H9 (cell line): ENCODE measurements around the gene SULT2B1. TPM values are rescaled to one million over a fixed set of nuclear protein-coding genes. Genes with fewer than 3 reads are reported as not detected.
A peak's percentile ranks its signal among the peaks of the same experiment; 100 is the strongest.

Experiments used
- DNase-seq: peaks from one replicate; pipeline ENCODE4 v3.0.0-alpha.2; 2017
- H2AFZ ChIP-seq: one replicate; pipeline ENCODE4 v1.6.1; 2013; ENCODE audit warnings: mild to moderate bottlenecking, low read length, control low read depth, moderate library complexity
- H2AK5ac ChIP-seq: 2 replicates; pipeline ENCODE4 v1.6.1; 2013; ENCODE audit warnings: low read length, control low read depth, mixed read lengths; ENCODE audit not compliant: insufficient read length
- H2BK120ac ChIP-seq: one replicate; pipeline ENCODE4 v1.6.1; 2013; ENCODE audit warnings: low read depth, mild to moderate bottlenecking, low read length, control low read depth, inconsistent platforms; ENCODE audit not compliant: poor library complexity, severe bottlenecking
- H2BK12ac ChIP-seq: 2 replicates; pipeline ENCODE4 v1.6.1; 2013; ENCODE audit warnings: low read length, control low read depth, mixed read lengths, low read depth; ENCODE audit not compliant: insufficient read length
- H2BK15ac ChIP-seq: 2 replicates; pipeline ENCODE4 v1.6.1; 2013; ENCODE audit warnings: low read depth, low read length, control low read depth
- H2BK20ac ChIP-seq: one replicate; pipeline ENCODE4 v1.6.1; 2013; ENCODE audit warnings: low read depth, mild to moderate bottlenecking, low read length, control low read depth, inconsistent platforms; ENCODE audit not compliant: poor library complexity, severe bottlenecking
- H2BK5ac ChIP-seq: 2 replicates; pipeline ENCODE4 v1.6.1; 2013; ENCODE audit warnings: low read length, control low read depth, mixed read lengths; ENCODE audit not compliant: insufficient read length
- H3K14ac ChIP-seq: 2 replicates; pipeline ENCODE4 v1.6.1; 2013; ENCODE audit warnings: low read length, control low read depth; ENCODE audit not compliant: insufficient read depth
- H3K18ac ChIP-seq: 2 replicates; pipeline ENCODE4 v1.6.1; 2013; ENCODE audit warnings: low read depth, mild to moderate bottlenecking, mixed read lengths, low read length, control low read depth; ENCODE audit not compliant: insufficient read length
- H3K23ac ChIP-seq: 2 replicates; pipeline ENCODE4 v1.6.1; 2013; ENCODE audit warnings: low read length, control low read depth, mixed read lengths, low read depth; ENCODE audit not compliant: insufficient read length
- H3K23me2 ChIP-seq: 2 replicates; pipeline ENCODE4 v1.6.1; 2013; ENCODE audit warnings: low read depth, mild to moderate bottlenecking, mixed read lengths, low read length, control low read depth; ENCODE audit not compliant: insufficient read length, poor library complexity, severe bottlenecking
- H3K27ac ChIP-seq: 2 replicates; pipeline ENCODE4 v1.5.1; 2013; ENCODE audit warnings: low read length, control low read depth, mixed read lengths, low read depth; ENCODE audit not compliant: insufficient read length
- H3K27me3 ChIP-seq: 2 replicates; pipeline ENCODE4 v1.6.1; 2013; ENCODE audit warnings: low read length, control low read depth, inconsistent platforms; ENCODE audit not compliant: insufficient read depth
- H3K4ac ChIP-seq: 2 replicates; pipeline ENCODE4 v1.6.1; 2013; ENCODE audit warnings: low read depth, mild to moderate bottlenecking, control low read depth, inconsistent platforms, low read length, moderate library complexity
- H3K4me1 ChIP-seq: 2 replicates; pipeline ENCODE4 v1.6.1; 2013; ENCODE audit warnings: low read length, control low read depth, inconsistent platforms; ENCODE audit not compliant: insufficient read depth
- H3K4me2 ChIP-seq: 2 replicates; pipeline ENCODE4 v1.6.1; 2013; ENCODE audit warnings: low read length, control low read depth, mixed read lengths; ENCODE audit not compliant: insufficient read length, insufficient read depth
- H3K56ac ChIP-seq: 2 replicates; pipeline ENCODE4 v1.6.1; 2013; ENCODE audit warnings: low read depth, mild to moderate bottlenecking, mixed read lengths, low read length, control low read depth; ENCODE audit not compliant: insufficient read length
- H3K79me1 ChIP-seq: 2 replicates; pipeline ENCODE4 v1.6.1; 2013; ENCODE audit warnings: low read depth, mild to moderate bottlenecking, moderate library complexity, low read length, control low read depth, inconsistent platforms; ENCODE audit not compliant: insufficient read depth, poor library complexity, severe bottlenecking
- H3K79me2 ChIP-seq: 2 replicates; pipeline ENCODE4 v1.6.1; 2013; ENCODE audit warnings: low read length, control low read depth, inconsistent platforms; ENCODE audit not compliant: insufficient read depth
- H3K9ac ChIP-seq: 2 replicates; pipeline ENCODE4 v1.6.1; 2013; ENCODE audit warnings: low read length, control low read depth, mixed read lengths; ENCODE audit not compliant: insufficient read length; ENCODE audit errors: extremely low read depth
- H3K9me3 ChIP-seq: one replicate; pipeline ENCODE4 v1.6.1; 2013; ENCODE audit warnings: low read depth, low read length, inconsistent platforms; ENCODE audit not compliant: control insufficient read depth
- H3T11ph ChIP-seq: one replicate; pipeline ENCODE4 v1.6.1; 2013; ENCODE audit warnings: mild to moderate bottlenecking, low read length, control low read depth, inconsistent platforms
- H4K20me1 ChIP-seq: one replicate; pipeline ENCODE4 v1.6.1; 2013; ENCODE audit not compliant: control insufficient read depth, insufficient read length, insufficient read depth
- H4K5ac ChIP-seq: 2 replicates; pipeline ENCODE4 v1.6.1; 2013; ENCODE audit warnings: low read depth, mild to moderate bottlenecking, mixed read lengths, low read length, control low read depth; ENCODE audit not compliant: insufficient read length
- H4K8ac ChIP-seq: replicated peaks from 2 replicates; pipeline ENCODE4 v1.6.1; 2013; ENCODE audit warnings: low read length, control low read depth, mixed read lengths, low read depth; ENCODE audit not compliant: insufficient read length
- H4K91ac ChIP-seq: 2 replicates; pipeline ENCODE4 v1.6.1; 2013; ENCODE audit warnings: low read depth, mild to moderate bottlenecking, moderate library complexity, mixed read lengths, low read length, control low read depth; ENCODE audit not compliant: insufficient read length
- H3K27ac Mint-ChIP-seq, 3 experiments: 2 replicates in 2 of 3; 3 replicates in 1 of 3; pipeline ENCODE4 v1.8.0; 2020 to 2021; ENCODE audit warnings: mixed read lengths in 3 of 3, mild to moderate bottlenecking in 1 of 3, moderate library complexity in 1 of 3
- H3K27me3 Mint-ChIP-seq: 2 replicates; pipeline ENCODE4 v1.8.0; 2021; ENCODE audit warnings: low read depth, mild to moderate bottlenecking, moderate library complexity, mixed read lengths
- H3K36me3 Mint-ChIP-seq, 3 experiments: 2 replicates in 2 of 3; 3 replicates in 1 of 3; pipeline ENCODE4 v1.8.0; 2020 to 2021; ENCODE audit warnings: low read depth in 3 of 3, mixed read lengths in 3 of 3; ENCODE audit not compliant: insufficient read depth in 1 of 3
- H3K4me1 Mint-ChIP-seq, 2 experiments: 2 replicates each; pipeline ENCODE4 v1.8.0; 2020; ENCODE audit warnings: mixed read lengths in 2 of 2
- H3K4me3 Mint-ChIP-seq, 2 experiments: 2 replicates in 1 of 2; 3 replicates in 1 of 2; pipeline ENCODE4 v1.8.0; 2020 to 2021; ENCODE audit warnings: mild to moderate bottlenecking in 2 of 2, mixed read lengths in 2 of 2, moderate library complexity in 1 of 2
- H3K9me3 Mint-ChIP-seq, 2 experiments: 2 replicates in 1 of 2; 3 replicates in 1 of 2; pipeline ENCODE4 v1.8.0; 2020; ENCODE audit warnings: mild to moderate bottlenecking in 2 of 2, mixed read lengths in 2 of 2, moderate library complexity in 1 of 2
- CTCF ChIP-seq: fragments of 200-600 bp; sonication (generic); conservative IDR thresholded peaks from 3 replicates; pipeline ENCODE4 v1.8.0; 2021; ENCODE audit warnings: antibody characterized with exemption, mild to moderate bottlenecking
- WGBS: extraction: QIAGEN DNeasy Blood & Tissue Kit; methylation state at CpG from one replicate; pipeline ENCODE4 v1.1.7; 2013; ENCODE audit warnings: missing lambda C conversion rate, low lambda C conversion rate, mixed read lengths; ENCODE audit not compliant: insufficient read length; ENCODE audit errors: extremely low coverage; 5-methylcytosine and 5-hydroxymethylcytosine counted together
- total RNA-seq: library from RNA; stranded (reverse); gene quantifications from 2 replicates; pipeline ENCODE4 v1.2.1, GENCODE V29; 2021

The SULT2B1 gene
- total RNA-seq, 1 experiment from 2014 or later = 1.7 TPM

DNA sequence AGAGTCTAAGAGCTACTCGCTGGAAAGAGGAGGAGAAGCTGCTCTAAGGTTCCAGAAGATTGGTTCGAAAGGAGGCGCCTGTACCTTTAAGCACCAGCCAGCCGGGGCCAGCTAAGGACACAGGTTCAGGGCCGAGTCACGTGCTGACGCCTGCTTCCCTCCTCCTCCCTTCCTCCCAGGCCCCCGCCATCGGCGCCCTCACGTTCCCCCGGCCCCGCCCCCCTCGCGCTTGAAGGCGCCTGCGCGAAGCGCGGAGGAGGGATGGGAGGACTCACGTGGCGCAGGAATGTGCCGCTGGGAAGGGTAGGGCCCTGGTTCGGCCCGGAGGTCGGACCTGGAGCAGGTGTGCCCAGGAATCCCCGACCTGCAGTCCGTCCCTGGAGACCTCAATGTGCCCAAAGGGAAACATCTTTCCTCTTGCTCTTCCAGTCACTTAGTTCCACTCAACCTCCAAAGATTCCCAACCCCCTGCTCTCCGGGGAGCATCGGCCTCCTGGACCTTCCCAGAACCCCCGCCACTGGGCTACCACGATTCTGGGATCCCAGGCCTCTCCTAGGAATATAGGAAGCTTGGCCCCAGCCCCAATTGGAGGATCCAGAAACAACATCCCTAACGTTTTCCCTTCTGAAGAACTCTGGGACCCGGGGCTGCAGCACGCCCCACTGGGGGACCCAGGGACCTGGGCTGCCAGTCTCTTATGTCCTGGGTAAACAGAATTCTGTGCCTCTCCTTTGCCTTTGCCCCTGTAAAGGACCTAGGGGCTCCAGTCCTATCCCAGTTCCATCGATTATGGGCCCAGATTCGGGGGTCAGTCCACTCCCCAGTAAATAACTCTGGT lies 82.7 kb downstream of the SULT2B1 start:
- Mint-ChIP-seq H3K4me3 (peak overlapping the region; percentile 57 to 79), H3K4me1 (peaks cover 37 to 57% of the 10 kb centered on the region in 2 experiments), H3K36me3 (peaks cover 8 to 28% (median 19%) of the 10 kb centered on the region in 3 experiments; a peak in 6 of 7 replicates), H3K27me3 (peaks cover 4% of the 10 kb centered on the region), H3K27ac (peak overlapping the region; percentile 55 to 94 (median 85); a peak in 6 of 7 replicates), H3K9me3 (no peaks in the 10 kb centered on the region)
- Histone ChIP-seq H3K4me2 (peak overlapping the region; percentile 57), H3K9ac (no peak overlapping the region), H2AFZ (no peak overlapping the region), H4K20me1 (no peaks in the 10 kb centered on the region), H4K8ac (no peak overlapping the region), H3K56ac (no peak overlapping the region), H2AK5ac (no peak overlapping the region), H3K4ac (no peak overlapping the region), H2BK20ac (no peak overlapping the region), H4K5ac (no peak overlapping the region), H3K27ac (no peak overlapping the region), H3K18ac (no peak overlapping the region), H2BK12ac (no peak overlapping the region), H2BK5ac (no peak overlapping the region), H3T11ph (no peak overlapping the region), H3K23me2 (peaks cover 32% of the 10 kb centered on the region), H3K23ac (no peak overlapping the region), H3K79me2 (no peaks in the 10 kb centered on the region), H2BK120ac (no peak overlapping the region), H4K91ac (no peak overlapping the region), H3K14ac (no peak overlapping the region), H3K9me3 (no peaks in the 10 kb centered on the region), H3K4me1 (peaks cover 9% of the 10 kb centered on the region; the same call in 1 of the 2 replicates), H3K27me3 (no peaks in the 10 kb centered on the region; the same call in 1 of the 2 replicates), H2BK15ac (no peak overlapping the region), H3K79me1 (no peaks in the 10 kb centered on the region)
- DNase-seq = peak; percentile 98
- WGBS = no CpG with 5 or more reads among the region's 37 CpGs
- no peak for TF ChIP-seq CTCF
